Endometrial microvascular endothelial cells (primary cell): Measurements from ENCODE around the gene TXNDC5. TPM values are rescaled to one million over a fixed set of nuclear protein-coding genes. Genes with fewer than 3 reads are reported as not detected.

Source experiments
- in situ Hi-C: cut with HindIII; loops from 2 replicates; pipeline ENCODE4 v1.10.0; 2017; ENCODE audit warnings: low sequenced_read_pairs, low pct_unique_long_range_greater_than_20kb; ENCODE audit errors: inconsistent ontology term
- total RNA-seq: library from RNA; depleted of rRNA; stranded (reverse); fragments of >200 nt; gene quantifications from one replicate; pipeline ENCODE4 v1.2.3, GENCODE V29; 2015; ENCODE audit errors: inconsistent ontology term

The TXNDC5 gene
- total RNA-seq, 1 donor from 2014 or later, result 657 TPM

GRCh38 chr6:7916959-7917358, 6.4 kb upstream of the TXNDC5 start:
- in situ Hi-C loops, result no loop called here

DNA sequence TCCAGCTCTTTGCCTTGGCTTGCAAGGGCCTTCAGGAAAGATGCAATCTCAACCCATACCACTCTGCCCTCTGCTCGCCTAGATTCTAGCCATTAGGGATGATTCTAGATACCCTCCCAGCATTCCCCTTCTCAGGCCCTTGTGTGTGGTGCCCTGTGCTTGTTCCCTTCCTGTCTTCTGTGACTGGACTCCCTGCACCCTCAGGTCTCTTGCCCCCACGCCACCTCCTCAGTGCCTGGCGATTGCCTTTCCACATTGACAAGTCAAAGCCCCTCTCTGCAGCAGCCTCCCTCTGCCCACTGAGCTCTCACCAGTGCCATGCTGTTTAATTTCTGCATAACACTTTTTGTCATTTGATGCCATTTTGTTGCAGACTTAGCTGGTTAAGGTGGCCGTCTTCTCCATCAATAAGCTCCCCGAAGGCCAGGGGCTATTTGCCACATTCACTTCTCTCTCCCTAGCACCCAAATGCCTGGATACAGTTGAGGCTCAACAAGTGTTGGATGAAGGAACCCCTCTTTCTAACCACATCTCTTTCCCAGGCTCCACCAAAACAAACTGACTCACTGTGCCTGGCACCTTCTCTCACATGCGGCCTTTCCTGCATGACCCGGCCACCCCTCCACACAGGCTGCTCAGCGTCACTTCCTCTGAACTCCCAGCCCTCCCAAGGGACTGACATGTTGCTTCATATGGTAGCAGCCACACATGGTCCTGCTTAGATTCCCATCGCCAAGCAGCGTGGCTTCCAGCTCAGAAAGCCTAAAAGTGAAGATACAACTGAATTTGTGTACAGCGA, 4.6 kb upstream of the TXNDC5 start:
- in situ Hi-C loops, result no loop called here

- in situ Hi-C loops, result no loop called here
Measured at GRCh38 chr6:7914311-7914710, 3.7 kb upstream of the TXNDC5 start.

- in situ Hi-C loops, result no loop called here
Measured at GRCh38 chr6:7912736-7913517, 2.3 kb upstream of the TXNDC5 start.

DNA sequence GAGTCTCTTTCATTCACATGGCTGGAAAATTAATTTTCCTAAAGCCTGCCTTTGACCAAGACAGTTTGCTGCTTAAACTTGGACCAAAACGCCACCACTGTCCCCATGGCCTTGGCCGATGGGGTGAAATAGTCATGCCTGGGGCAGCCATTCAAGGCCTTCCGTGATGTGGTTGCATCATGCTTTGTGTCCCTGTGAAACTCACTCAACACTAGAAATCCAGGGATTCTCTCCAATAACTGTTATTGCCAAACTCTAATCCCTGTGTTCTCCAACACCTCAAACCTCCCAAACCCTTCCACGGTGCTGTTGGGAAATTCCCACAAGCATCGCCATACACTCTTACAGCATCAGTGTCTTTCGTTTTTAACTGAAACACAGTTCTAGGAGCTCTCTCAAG, 1.4 kb upstream of the TXNDC5 start:
- in situ Hi-C loops, result no loop called here

DNA sequence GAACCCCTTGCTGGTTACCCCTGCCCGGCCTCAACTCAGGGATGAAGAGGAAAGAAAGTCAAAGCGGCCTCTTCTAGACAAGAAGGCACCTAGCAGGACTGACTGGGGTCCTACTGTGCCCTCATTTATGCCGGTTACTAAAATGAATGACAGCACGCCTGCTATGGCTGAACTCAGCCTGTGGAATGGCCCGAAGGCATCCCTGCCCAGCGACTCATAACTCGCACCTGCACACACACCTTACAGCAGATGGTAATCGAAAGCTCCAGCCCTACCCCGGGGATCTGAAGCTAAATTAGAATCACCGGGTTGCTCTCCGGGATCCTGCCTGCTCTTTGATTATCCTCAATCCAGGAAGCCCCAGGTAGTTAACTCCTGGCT, 747 bp upstream of the TXNDC5 start:
- in situ Hi-C loops, result no loop called here

DNA sequence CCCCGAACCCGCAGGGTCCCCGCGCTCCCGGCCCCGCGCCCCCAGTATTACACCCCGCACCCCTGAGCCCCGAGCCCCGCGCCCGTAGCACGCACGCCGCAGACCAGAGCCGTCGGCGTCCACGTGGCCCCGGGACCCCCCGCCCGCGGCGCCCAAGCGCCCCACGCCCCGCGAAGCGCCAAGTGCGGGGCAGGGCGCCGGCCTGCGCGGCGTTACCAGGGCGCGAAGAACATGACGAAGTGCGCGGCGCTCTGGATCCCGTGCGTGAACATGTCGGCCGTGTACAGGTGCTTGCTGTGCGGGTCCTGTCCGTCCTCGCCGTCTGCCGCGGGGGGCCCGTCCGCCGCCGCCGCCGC, 312 bp downstream of the TXNDC5 start:
- in situ Hi-C loops, result no loop called here

DNA sequence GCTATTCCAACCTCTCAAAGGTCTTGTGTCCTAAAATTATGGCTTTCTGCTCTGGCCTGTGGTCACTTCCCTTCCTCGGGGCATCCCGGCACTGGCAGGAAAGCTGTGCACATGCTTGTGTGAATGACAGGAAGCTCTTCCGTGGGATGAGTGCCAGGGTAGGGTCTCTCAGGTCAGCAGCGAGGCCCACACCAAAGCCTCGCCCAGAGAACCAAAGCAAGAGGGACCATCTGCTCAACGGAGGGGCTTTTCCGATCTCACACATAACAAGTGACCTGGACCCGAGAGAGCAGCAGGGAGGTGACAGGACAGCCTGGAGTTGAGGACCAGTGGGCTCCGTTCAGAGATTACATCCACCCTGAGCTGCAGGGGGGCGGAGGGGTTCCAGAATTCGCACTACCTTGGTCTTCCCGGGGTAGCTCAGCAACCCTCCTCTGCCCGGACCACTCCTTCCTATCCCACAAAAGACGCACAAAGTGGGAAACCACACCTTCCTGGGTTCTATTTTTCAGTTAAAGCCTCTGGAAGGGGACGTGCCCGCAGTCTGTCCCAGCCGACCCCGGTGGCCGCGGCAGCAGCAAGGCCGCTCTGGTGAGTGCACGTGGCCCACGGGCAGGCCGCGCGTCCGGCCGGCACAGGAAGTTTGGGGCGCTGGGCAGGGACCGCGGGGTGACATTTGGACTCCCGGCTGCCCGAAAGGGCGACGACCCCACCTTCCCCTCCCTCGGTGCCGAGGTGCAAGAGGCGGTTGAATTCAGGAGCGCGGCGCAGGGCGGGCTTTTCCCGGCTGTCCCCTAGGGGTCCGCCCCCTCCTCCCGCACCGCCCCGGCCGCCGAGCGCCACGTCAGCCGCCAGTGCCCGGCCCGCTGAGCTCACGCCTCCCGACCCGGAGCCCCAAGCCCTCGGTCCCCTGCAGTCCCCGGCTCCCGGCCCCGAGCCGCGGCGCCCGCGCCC, 988 bp downstream of the TXNDC5 start:
- in situ Hi-C loops, result no loop called here

DNA sequence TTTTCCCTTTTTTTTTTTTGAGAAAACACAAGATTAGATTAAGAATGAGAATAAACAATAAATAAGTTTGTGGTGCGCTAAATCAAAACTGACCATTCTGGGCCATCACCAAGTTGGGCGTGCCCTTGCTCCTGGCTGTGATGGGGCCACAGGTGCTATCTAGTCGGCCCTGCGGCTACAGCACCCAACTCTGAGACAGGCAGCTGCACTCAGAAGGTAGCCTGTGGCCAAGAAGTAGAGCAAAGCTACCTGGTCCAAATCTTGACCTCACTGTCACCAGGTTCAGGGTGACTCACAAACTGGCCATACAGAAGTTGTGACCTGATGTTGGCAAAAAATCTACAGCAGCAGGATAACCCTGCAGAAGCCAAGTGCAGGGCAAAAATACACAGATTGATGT, 3.4 kb downstream of the TXNDC5 start:
- in situ Hi-C loops, result no loop called here

DNA sequence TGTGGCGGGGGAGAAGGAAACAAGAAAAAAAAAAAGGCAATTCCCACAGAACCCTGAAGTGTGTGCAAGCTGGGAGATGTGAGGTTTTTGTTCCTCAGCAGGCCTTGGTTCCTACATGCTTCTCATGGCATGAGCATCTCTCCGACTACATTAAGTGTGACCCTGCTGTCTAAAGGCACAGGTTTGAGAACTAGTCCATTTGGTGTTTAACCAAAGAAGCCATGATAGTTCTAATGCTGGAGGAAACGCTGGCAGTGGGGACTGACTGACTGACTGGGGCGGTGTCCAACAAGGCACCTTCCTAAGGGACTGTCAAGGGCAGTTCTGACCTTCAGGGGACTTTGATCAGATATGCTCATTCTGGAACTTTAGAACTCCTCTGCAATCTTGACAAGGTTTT, 3.8 kb downstream of the TXNDC5 start:
- in situ Hi-C loops, result no loop called here

- in situ Hi-C loops, result no loop called here
Measured at GRCh38 chr6:7905416-7905815, 5.2 kb downstream of the TXNDC5 start.

GRCh38 chr6:7904654-7905319, 5.8 kb downstream of the TXNDC5 start:
- in situ Hi-C loops, result no loop called here

DNA sequence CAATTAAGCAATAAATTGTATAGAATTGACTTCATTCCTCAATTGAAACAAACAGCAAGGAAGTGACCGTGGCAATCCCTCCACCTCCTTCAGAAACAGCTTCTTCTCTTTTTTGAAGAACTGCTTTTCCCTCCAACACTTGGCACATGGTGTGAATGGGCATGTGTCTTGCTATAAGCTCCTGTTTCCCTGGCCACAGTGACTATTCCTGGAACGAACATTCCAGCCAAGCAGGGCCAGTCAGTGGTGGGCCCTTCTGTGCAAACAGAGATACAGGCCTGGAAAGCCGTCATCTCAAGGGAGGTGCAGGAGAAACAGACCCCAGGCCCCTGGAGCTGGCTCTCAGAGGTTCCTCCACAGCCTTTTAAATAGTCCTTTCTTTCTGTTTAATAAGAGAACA, 6.9 kb downstream of the TXNDC5 start:
- in situ Hi-C loops, result no loop called here

- in situ Hi-C loops, result no loop called here
Measured at GRCh38 chr6:7902867-7903266, 7.7 kb downstream of the TXNDC5 start.

DNA sequence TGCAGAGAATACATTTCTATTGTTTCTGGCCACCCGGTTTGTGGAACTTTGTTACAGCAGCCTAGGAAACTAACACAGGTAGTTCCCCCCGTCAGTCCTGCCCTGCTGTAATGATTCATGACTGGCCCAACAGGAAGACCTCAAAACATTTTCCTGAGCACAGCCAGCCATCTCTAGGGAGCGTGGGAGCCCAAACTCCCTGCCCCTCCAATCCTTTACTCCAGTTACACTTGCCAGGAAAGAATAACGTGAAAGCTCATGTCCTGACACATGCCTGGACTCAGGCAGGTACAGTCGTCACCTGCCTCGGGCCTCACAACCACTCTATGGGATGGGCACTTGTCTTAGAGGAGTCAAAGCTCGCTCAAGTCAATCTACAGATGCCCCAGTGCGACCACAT, 8.4 kb downstream of the TXNDC5 start:
- in situ Hi-C loops, result no loop called here

GRCh38 chr6:7901780-7902179, 8.8 kb downstream of the TXNDC5 start:
- in situ Hi-C loops, result no loop called here

DNA sequence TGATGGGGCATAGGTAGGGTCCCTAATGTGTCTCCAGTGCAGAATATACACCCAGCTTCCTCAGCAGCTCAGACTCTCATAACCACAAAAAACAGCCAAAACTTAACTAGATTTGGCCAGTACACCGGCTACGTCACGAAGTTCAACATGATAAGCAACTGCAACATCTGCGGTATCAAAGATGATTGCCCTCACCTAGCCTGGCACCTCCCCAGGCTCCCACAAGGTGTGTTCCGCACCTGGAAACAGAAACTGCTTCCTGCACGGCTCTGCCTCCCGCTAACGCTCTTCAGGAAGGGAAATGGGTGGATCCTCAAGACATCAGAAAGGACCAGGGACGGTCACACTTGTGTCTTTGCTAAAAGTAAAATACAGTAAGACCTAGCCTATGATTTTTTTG, 9.5 kb downstream of the TXNDC5 start:
- in situ Hi-C loops, result no loop called here

DNA sequence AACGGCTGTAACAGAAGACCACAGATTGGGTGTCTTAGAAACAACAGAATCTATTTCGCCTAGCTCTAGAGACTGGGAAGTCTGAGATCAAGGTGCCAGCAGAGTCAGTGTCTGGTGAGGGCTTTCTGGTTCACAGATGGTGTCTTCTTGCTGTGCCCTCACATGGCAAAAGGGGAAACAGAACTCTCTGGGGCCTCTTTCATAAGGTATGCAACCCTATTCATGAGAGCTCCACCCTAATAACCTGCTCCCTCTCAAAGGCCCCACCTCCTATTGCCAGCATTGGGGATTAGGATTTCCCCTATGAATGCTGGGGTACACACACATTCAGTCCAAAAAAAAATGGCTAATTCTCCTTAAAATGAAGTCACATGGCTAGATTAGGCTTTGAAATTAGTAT, 10.0 kb downstream of the TXNDC5 start:
- in situ Hi-C loops, result no loop called here

DNA sequence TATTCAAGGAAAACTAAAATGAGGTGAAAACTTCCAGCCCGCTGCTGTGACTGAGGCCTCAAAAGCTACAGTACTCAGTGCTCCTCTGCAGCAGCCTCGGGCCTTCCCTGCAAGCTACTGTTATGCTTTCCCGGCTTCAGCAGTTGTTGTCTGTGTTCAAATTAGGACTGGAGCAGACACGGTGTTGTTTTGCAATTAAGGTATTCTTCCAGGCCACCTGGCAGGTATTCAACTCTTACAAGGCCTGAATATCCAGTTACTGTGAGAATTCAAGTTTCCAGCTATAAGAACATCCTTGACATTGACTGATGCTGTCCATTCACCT, 10.7 kb downstream of the TXNDC5 start:
- in situ Hi-C loops, result loop anchor here (10.0 kb wide), 1 partner anchor 105 kb away; no protein-coding TSS in a partner anchor
